ENCODE data around the gene NTNG2. TPM values are rescaled to one million over a fixed set of nuclear protein-coding genes. Genes with fewer than 3 reads are reported as not detected.

NTNG2 gene
- total and polyA plus RNA-seq, 9 of the 15 experiments (the other 6 are each of a cell fraction or from before 2014, with no cell fraction given) = 0.01 to 0.11 (median 0.09) TPM; not detected in 6

GRCh38 chr9:132141344-132141947 lies 20.4 kb upstream of the NTNG2 start (continued):
- TF ChIP-seq FOXP1 (CRISPR knock-in tag; IDR thresholded peaks at IDR 0.05) = no peak

GRCh38 chr9:132141948-132142594 lies 19.8 kb upstream of the NTNG2 start:
- no peaks in the 10 kb centered on the region for H3K9me3 ChIP-seq (replicated peaks; ENCODE audit: control insufficient read depth, insufficient read depth, low read depth, low read length)
- 3% methylated on average over 12 of the region's 12 CpGs for WGBS (ENCODE audit: insufficient coverage, low coverage, missing lambda C conversion rate)
- POLR2A ChIA-PET = interaction anchor here (1.0 kb wide), 1 partner anchor 9 kb away, joined by 3 read pairs; no protein-coding TSS in a partner anchor
- no peak overlapping the region for H3K4me3 ChIP-seq
- ATAC-seq = no peak
- in situ Hi-C loops (cut with MboI) = no loop called here
- no peak overlapping the region for H2AFZ ChIP-seq (ENCODE audit: low read depth, low read length)
- TF ChIP-seq CEBPG (CRISPR knock-in tag; IDR thresholded peaks at IDR 0.05) = no peak; the same call in 1 of the 2 replicates
- TF ChIP-seq CEBPG (tag; conservative IDR thresholded peaks at IDR 0.05 in 1 of 2, IDR thresholded peaks at IDR 0.05 in 1 of 2) = peak in 1 of 2 experiments; percentile 71; a peak in 2 of 4 replicates
- peak; percentile 91 for TF ChIP-seq ZKSCAN8 (CRISPR knock-in tag; IDR thresholded peaks at IDR 0.05)
- TF ChIP-seq, protein P1, sequence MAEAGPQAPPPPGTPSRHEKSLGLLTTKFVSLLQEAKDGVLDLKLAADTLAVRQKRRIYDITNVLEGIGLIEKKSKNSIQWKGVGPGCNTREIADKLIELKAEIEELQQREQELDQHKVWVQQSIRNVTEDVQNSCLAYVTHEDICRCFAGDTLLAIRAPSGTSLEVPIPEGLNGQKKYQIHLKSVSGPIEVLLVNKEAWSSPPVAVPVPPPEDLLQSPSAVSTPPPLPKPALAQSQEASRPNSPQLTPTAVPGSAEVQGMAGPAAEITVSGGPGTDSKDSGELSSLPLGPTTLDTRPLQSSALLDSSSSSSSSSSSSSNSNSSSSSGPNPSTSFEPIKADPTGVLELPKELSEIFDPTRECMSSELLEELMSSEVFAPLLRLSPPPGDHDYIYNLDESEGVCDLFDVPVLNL (CRISPR knock-in tag; IDR thresholded peaks at IDR 0.05; ENCODE audit: low read depth) = no peak
- TF ChIP-seq CEBPB (tag; IDR thresholded peaks at IDR 0.05) = peak; percentile 76
- CTCF ChIA-PET (ENCODE audit: low intra/inter-chr PET ratio) = no interaction called here
- no peak overlapping the region; the same call in 2 of the 3 replicates for H3K27ac ChIP-seq (ENCODE audit: extremely low read depth, low read depth, low read length)
- no peaks in the 10 kb centered on the region for H3K36me3 ChIP-seq (ENCODE audit: control insufficient read depth, insufficient read depth, low read length)
- H4K20me1 ChIP-seq (replicated peaks; ENCODE audit: control insufficient read depth, insufficient read depth, low read length) = no peaks in the 10 kb centered on the region
- H3K4me1 ChIP-seq (replicated peaks in 1 of 2; ENCODE audit: control insufficient read depth in 2 of 2, insufficient read depth in 2 of 2, low read length in 2 of 2) = peaks cover 0 to 3% of the 10 kb centered on the region in 2 experiments; a peak in 2 of 5 replicates
- no peak overlapping the region for H3K9ac ChIP-seq (ENCODE audit: insufficient read depth in 1 of 2, low read depth in 2 of 2, low read length in 2 of 2)
- DNase-seq (ENCODE audit: extremely low read depth in 1 of 4, low spot score in 3 of 4) = no peak
- peak; percentile 49 for FAIRE-seq
- peaks cover 30 to 74% of the 10 kb centered on the region in 2 experiments for H3K27me3 ChIP-seq (ENCODE audit: control insufficient read depth in 2 of 2, insufficient read depth in 2 of 2, low read length in 2 of 2)
- no TSS peak for BruUV-seq (replicated peaks)
- no peak overlapping the region for H3K4me2 ChIP-seq (ENCODE audit: insufficient read depth, low read length)
- H3K9me1 ChIP-seq (ENCODE audit: control insufficient read depth, insufficient read depth, low read length) = no peaks in the 10 kb centered on the region
- intact Hi-C loops (cut with micrococcal nuclease) = no loop called here
- H3K79me2 ChIP-seq (ENCODE audit: control insufficient read depth, insufficient read depth, low read length) = no peaks in the 10 kb centered on the region
